ENCODE measurements around the gene TSPAN4. TPM values are rescaled to one million over a fixed set of nuclear protein-coding genes. Genes with fewer than 3 reads are reported as not detected.

TSPAN4 gene
- total RNA-seq, 1 donor from 2014 or later = 69.2 TPM

GRCh38 chr11:803467-803742 lies 39.2 kb upstream of the TSPAN4 start:
- Mint-ChIP-seq H3K36me3 (ENCODE audit: low read depth) (peaks cover 2% of the 10 kb centered on the region), H3K27me3 (ENCODE audit: low read depth) (no peaks in the 10 kb centered on the region), H3K4me1 (ENCODE audit: low read depth) (peaks cover 19% of the 10 kb centered on the region), H3K9me3 (ENCODE audit: low read depth) (no peaks in the 10 kb centered on the region), H3K4me3 (ENCODE audit: unreplicated experiment) (no peak overlapping the region), H3K27ac (ENCODE audit: unreplicated experiment) (no peak overlapping the region)
- no peak for DNase-seq (ENCODE audit: low spot score)
- no peak for TF ChIP-seq CTCF (IDR thresholded peaks at IDR 0.05)

GRCh38 chr11:803770-804598 lies 38.7 kb upstream of the TSPAN4 start:
- Mint-ChIP-seq H3K27ac (ENCODE audit: unreplicated experiment) (no peak overlapping the region), H3K4me1 (ENCODE audit: low read depth) (peaks cover 25% of the 10 kb centered on the region), H3K36me3 (ENCODE audit: low read depth) (peaks cover 2% of the 10 kb centered on the region), H3K4me3 (ENCODE audit: unreplicated experiment) (peak overlapping the region; percentile 70), H3K27me3 (ENCODE audit: low read depth) (no peaks in the 10 kb centered on the region), H3K9me3 (ENCODE audit: low read depth) (no peaks in the 10 kb centered on the region)
- no peak for TF ChIP-seq CTCF (IDR thresholded peaks at IDR 0.05)
- no peak for DNase-seq (ENCODE audit: low spot score)

GRCh38 chr11:804599-804964 lies 38.1 kb upstream of the TSPAN4 start:
- H3K9me3 Mint-ChIP-seq (ENCODE audit: low read depth) = no peaks in the 10 kb centered on the region
- peaks cover 2% of the 10 kb centered on the region for H3K36me3 Mint-ChIP-seq (ENCODE audit: low read depth)
- H3K27me3 Mint-ChIP-seq (ENCODE audit: low read depth) = no peaks in the 10 kb centered on the region
- no peak for DNase-seq (ENCODE audit: low spot score)
- H3K4me3 Mint-ChIP-seq (ENCODE audit: unreplicated experiment) = peak overlapping the region; percentile 70
- no peak for TF ChIP-seq CTCF (IDR thresholded peaks at IDR 0.05)
- peaks cover 26% of the 10 kb centered on the region for H3K4me1 Mint-ChIP-seq (ENCODE audit: low read depth)
- H3K27ac Mint-ChIP-seq (ENCODE audit: unreplicated experiment) = no peak overlapping the region

- Mint-ChIP-seq H3K27me3 (ENCODE audit: low read depth) (no peaks in the 10 kb centered on the region), H3K27ac (ENCODE audit: unreplicated experiment) (peak overlapping the region; percentile 98), H3K9me3 (ENCODE audit: low read depth) (no peaks in the 10 kb centered on the region), H3K4me1 (ENCODE audit: low read depth) (peaks cover 47% of the 10 kb centered on the region), H3K36me3 (ENCODE audit: low read depth) (peaks cover 13% of the 10 kb centered on the region), H3K4me3 (ENCODE audit: unreplicated experiment) (peak overlapping the region; percentile 85)
- no peak for TF ChIP-seq CTCF (IDR thresholded peaks at IDR 0.05)
- no peak for DNase-seq (ENCODE audit: low spot score)
Observed at GRCh38 chr11:808427-809286, 34.0 kb upstream of the TSPAN4 start.

- peak within 1 kb of the TSS; percentile 85 for H3K4me3 Mint-ChIP-seq (ENCODE audit: unreplicated experiment)
- peak within 1 kb of the TSS; percentile 98 for H3K27ac Mint-ChIP-seq (ENCODE audit: unreplicated experiment)
- no peak for TF ChIP-seq CTCF (IDR thresholded peaks at IDR 0.05)
- no peak for DNase-seq (ENCODE audit: low spot score)
- no peaks in the 10 kb centered on the region for H3K27me3 Mint-ChIP-seq (ENCODE audit: low read depth)
- H3K4me1 Mint-ChIP-seq (ENCODE audit: low read depth) = peaks cover 39% of the 10 kb centered on the region
- H3K9me3 Mint-ChIP-seq (ENCODE audit: low read depth) = no peaks in the 10 kb centered on the region
- peaks cover 16% of the 10 kb centered on the region for H3K36me3 Mint-ChIP-seq (ENCODE audit: low read depth)
Observed at GRCh38 chr11:809287-810039, 33.2 kb upstream of the TSPAN4 start, which contains the start of gene RPLP2. Gene RPLP2 (plus strand): TSS chr11:809967. CDS start chr11:810235, 268 bp downstream.
